AG10803 (cell line): ENCODE results near the gene EFHC1.

Source experiments
- DNase-seq: peaks from one replicate; pipeline ENCODE4 v3.0.0; 2010; ENCODE audit warnings: low read depth
- H3K4me3 ChIP-seq: 2 replicates; pipeline ENCODE4 v1.5.1; 2011; ENCODE audit warnings: mild to moderate bottlenecking, low read length, control low read depth
- CTCF ChIP-seq: conservative IDR thresholded peaks from 2 replicates; pipeline ENCODE4 v1.5.1; 2011; ENCODE audit warnings: mild to moderate bottlenecking, low read length, control low read depth, inconsistent platforms

The EFHC1 gene

GRCh38 chr6:52496631-52497030, 76.5 kb downstream of the EFHC1 start:
- no peak for TF ChIP-seq CTCF
- no peak for DNase-seq
- H3K4me3 ChIP-seq, result no peak overlapping the region

- no peak for DNase-seq
- no peak for TF ChIP-seq CTCF
- H3K4me3 ChIP-seq, result no peak overlapping the region
These were observed 77.7 kb downstream of the EFHC1 start for GRCh38 chr6:52497652-52498408.

- TF ChIP-seq CTCF, result no peak
- H3K4me3 ChIP-seq, result no peak overlapping the region
- DNase-seq, result peak; percentile 56
These were observed 78.4 kb downstream of the EFHC1 start for GRCh38 chr6:52498538-52499017.

- no peak for TF ChIP-seq CTCF
- H3K4me3 ChIP-seq, result no peak overlapping the region
- DNase-seq, result peak; percentile 75
These were observed 78.9 kb downstream of the EFHC1 start for GRCh38 chr6:52499026-52499425.

GRCh38 chr6:52499681-52500236, 79.6 kb downstream of the EFHC1 start:
- H3K4me3 ChIP-seq, result no peak overlapping the region
- no peak for TF ChIP-seq CTCF
- DNase-seq, result no peak

- TF ChIP-seq CTCF, result no peak
- no peak for DNase-seq
- H3K4me3 ChIP-seq, result no peak overlapping the region
These were observed 80.3 kb downstream of the EFHC1 start for GRCh38 chr6:52500238-52501129.
